H7 (cell line): Measurements from ENCODE around the gene IARS1. TPM values are rescaled to one million over a fixed set of nuclear protein-coding genes. Genes with fewer than 3 reads are reported as not detected.

ENCODE experiments used
- DNase-seq: peaks from one replicate; pipeline ENCODE4 v3.0.0; 2012
- H3K27me3 ChIP-seq: 2 replicates; pipeline ENCODE4 v1.6.0; 2011; ENCODE audit warnings: mild to moderate bottlenecking, low read length; ENCODE audit not compliant: control insufficient read depth, insufficient read depth
- H3K36me3 ChIP-seq: replicated peaks from 2 replicates; pipeline ENCODE4 v1.5.1; 2011; ENCODE audit warnings: low read length; ENCODE audit not compliant: control insufficient read depth, insufficient read depth
- H3K4me3 ChIP-seq: 2 replicates; pipeline ENCODE4 v1.5.1; 2011; ENCODE audit warnings: low read depth, mild to moderate bottlenecking, control low read depth, low read length, moderate library complexity; ENCODE audit not compliant: insufficient read depth
- total RNA-seq: library from RNA; depleted of rRNA; stranded (reverse); fragments of >200 nt; shearing (Covaris generic); gene quantifications from 2 replicates; pipeline ENCODE4 v1.2.3, GENCODE V29; 2014

The IARS1 gene
- total RNA-seq, 1 experiment from 2014 or later: 369 TPM

GRCh38 chr9:92312887-92313623, 19.6 kb upstream of the IARS1 start:
- peaks cover 29% of the 10 kb centered on the region for H3K36me3 ChIP-seq
- DNase-seq: no peak
- no peaks in the 10 kb centered on the region for H3K27me3 ChIP-seq
- no peak overlapping the region for H3K4me3 ChIP-seq

GRCh38 chr9:92310562-92310961, 17.1 kb upstream of the IARS1 start:
- no peak for DNase-seq
- Histone ChIP-seq H3K4me3 (no peak overlapping the region), H3K27me3 (no peaks in the 10 kb centered on the region), H3K36me3 (peaks cover 29% of the 10 kb centered on the region)

GRCh38 chr9:92308893-92309292, 15.4 kb upstream of the IARS1 start:
- H3K27me3 ChIP-seq: no peaks in the 10 kb centered on the region
- no peak overlapping the region for H3K4me3 ChIP-seq
- DNase-seq: no peak
- H3K36me3 ChIP-seq: peaks cover 35% of the 10 kb centered on the region

DNA sequence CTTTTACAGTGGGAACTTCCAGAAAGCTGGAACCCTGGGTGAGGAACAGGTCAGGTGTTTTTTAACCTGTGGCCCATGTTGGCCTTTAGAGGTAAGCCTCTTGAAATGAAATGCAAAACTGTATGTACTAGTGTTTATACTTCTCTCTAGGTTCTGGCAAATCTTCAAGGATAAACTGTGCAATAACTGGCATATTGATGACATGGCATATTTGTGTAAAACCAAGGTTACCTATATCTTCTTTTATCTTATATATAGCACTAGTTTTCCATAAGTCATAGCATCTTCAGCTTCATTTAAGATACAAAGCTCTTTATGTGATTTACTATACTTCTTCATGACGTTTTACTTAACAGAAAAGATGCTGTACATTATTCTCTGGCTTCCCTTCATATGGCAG, 7.4 kb upstream of the IARS1 start:
- Histone ChIP-seq H3K36me3 (peaks cover 27% of the 10 kb centered on the region), H3K4me3 (no peak overlapping the region), H3K27me3 (no peaks in the 10 kb centered on the region)
- DNase-seq: no peak

DNA sequence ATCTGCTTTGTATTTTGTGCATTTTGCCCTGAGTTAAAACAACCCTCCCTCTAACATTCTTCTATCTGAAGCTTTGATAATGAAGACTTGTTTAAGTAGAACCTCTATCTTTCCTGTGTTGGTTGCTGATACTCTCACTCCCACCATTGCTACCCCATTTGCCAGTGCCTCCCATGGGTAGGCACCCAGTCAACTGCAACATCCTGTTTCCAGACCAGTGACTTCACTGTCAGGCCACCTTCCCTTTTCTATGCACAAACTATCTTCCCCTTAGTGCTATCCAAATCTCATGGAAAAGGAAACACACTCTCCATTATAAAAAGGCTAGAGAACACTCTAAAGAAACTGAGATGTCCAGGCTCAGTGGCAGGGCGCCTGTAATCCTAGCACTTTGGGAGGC, 5.6 kb upstream of the IARS1 start:
- no peak for DNase-seq
- H3K27me3 ChIP-seq: no peaks in the 10 kb centered on the region
- peaks cover 21% of the 10 kb centered on the region for H3K36me3 ChIP-seq
- no peak overlapping the region for H3K4me3 ChIP-seq

GRCh38 chr9:92298036-92298435, 4.5 kb upstream of the IARS1 start:
- H3K27me3 ChIP-seq: no peaks in the 10 kb centered on the region
- peaks cover 19% of the 10 kb centered on the region for H3K36me3 ChIP-seq
- no peak overlapping the region for H3K4me3 ChIP-seq
- DNase-seq: no peak

- Histone ChIP-seq H3K4me3 (no peak overlapping the region), H3K27me3 (no peaks in the 10 kb centered on the region), H3K36me3 (peaks cover 19% of the 10 kb centered on the region)
Observed at GRCh38 chr9:92297611-92298010, 4.1 kb upstream of the IARS1 start.

GRCh38 chr9:92295827-92296258, 2.3 kb upstream of the IARS1 start:
- Histone ChIP-seq H3K4me3 (no peak overlapping the region), H3K27me3 (no peaks in the 10 kb centered on the region), H3K36me3 (peaks cover 14% of the 10 kb centered on the region)
- DNase-seq: peak; percentile 5

More at GRCh38 chr9:92297611-92298010, 4.1 kb upstream of the IARS1 start:
- no peak for DNase-seq

- peaks cover 13% of the 10 kb centered on the region for H3K36me3 ChIP-seq
- no peak overlapping the region for H3K4me3 ChIP-seq
- DNase-seq: no peak
- H3K27me3 ChIP-seq: no peaks in the 10 kb centered on the region
Observed at GRCh38 chr9:92295240-92295790, 1.8 kb upstream of the IARS1 start.

GRCh38 chr9:92294297-92294676, 790 bp upstream of the IARS1 start:
- H3K27me3 ChIP-seq: no peaks in the 10 kb centered on the region
- DNase-seq: no peak
- H3K36me3 ChIP-seq: peaks cover 12% of the 10 kb centered on the region
- H3K4me3 ChIP-seq: peak overlapping the region; percentile 81

GRCh38 chr9:92293075-92293354, 482 bp downstream of the IARS1 start:
- H3K27me3 ChIP-seq: no peaks in the 10 kb centered on the region
- H3K4me3 ChIP-seq: peak overlapping the region; percentile 81
- H3K36me3 ChIP-seq: peaks cover 3% of the 10 kb centered on the region
- DNase-seq: no peak

DNA sequence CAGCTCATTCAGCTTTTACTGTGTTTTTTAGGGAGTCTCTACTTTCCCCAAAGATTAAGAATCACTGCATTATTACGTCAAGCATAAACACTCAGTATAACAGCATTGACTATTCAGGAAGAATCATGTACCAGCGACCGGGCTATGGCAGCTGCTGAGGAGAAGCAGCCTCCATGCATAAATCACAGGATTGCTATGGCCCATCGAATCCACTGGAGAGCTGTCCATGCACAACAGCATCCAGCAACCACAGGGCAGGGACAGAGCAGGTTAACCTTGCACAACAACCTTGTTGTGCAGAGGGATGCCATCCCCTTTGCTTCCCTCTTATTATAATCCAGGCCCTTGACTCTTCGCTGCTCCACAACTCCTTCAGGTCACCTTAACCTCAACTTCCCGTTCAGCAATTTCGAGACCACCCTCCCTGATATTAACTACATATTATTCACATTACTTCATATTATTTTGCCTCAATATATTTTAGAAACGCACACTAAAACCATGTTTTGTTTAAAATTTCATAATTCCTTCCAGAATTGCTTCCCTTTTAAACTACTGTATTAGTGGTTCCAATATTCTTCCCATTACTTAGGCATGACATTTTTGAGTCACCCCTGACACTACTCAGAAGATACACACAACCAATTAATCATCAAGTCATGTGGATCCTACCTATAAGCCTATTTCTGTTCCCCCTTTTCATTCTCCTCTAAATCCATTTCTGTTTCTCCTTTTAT, 991 bp downstream of the IARS1 start:
- Histone ChIP-seq H3K4me3 (peak overlapping the region; percentile 81), H3K27me3 (no peaks in the 10 kb centered on the region), H3K36me3 (peaks cover 3% of the 10 kb centered on the region)
- DNase-seq: no peak

DNA sequence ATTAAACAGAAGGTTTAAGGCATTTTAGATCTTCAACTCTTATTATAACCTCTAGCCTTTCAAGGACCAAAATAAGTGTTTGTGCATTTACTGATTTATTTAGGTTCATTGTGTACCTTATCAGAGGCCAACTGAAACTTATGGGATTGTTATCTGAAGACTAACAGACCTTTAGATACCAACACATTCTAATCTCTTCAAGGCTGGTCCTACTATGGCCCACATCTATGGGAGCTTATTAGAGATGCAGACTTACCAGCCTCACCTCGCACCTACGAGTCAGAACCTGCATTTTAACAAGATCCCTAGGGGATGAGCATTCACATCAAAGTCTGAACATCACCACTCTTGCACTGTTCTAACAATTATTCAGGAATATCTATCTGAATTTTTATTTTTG, 1.9 kb downstream of the IARS1 start:
- Histone ChIP-seq H3K36me3 (peaks cover 9% of the 10 kb centered on the region), H3K4me3 (no peak overlapping the region), H3K27me3 (no peaks in the 10 kb centered on the region)
- no peak for DNase-seq

GRCh38 chr9:92290785-92291429, 2.6 kb downstream of the IARS1 start:
- Histone ChIP-seq H3K27me3 (no peaks in the 10 kb centered on the region), H3K4me3 (no peak overlapping the region)
- no peak for DNase-seq

More at GRCh38 chr9:92290785-92291429, 2.6 kb downstream of the IARS1 start:
- H3K36me3 ChIP-seq: peaks cover 12% of the 10 kb centered on the region
